ENCODE measurements around the gene RRN3. TPM values are rescaled to one million over a fixed set of nuclear protein-coding genes. Genes with fewer than 3 reads are reported as not detected.
"Not testable (repeated sequence)": the region's sequence is repeated elsewhere in the genome, so short reads cannot be mapped to it uniquely, and the experiment has no call there.

Gene RRN3

DNA sequence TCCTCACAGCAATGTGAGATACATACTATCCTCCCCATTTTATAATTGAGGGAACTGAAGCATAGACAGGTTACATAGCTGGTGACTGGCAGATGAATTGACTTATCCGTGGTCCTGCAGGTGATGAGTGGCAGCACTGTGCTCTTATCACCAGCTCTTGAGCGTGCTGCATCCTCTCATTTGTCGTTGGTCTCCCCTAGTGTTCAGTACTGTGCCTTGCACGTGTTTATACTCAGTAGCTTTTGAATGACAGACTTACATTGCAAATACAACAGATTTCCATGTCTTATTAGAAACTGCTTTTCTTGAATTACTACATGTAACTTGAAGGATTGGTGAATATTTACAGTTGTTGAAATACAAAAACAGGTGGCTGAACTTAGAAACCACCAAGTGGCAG lies 71.9 kb downstream of the RRN3 start:
- DNase-seq (ENCODE audit: low read depth in 1 of 2, low spot score in 1 of 2) = peak in 1 of 2 experiments; percentile 52
- H3K27me3 ChIP-seq (ENCODE audit: insufficient read depth, poor library complexity, severe bottlenecking); H3K4me3 ChIP-seq (replicated peaks; ENCODE audit: insufficient read depth, low read length); H3K27ac ChIP-seq (replicated peaks): not testable (repeated sequence)
- TF ChIP-seq, protein P1, sequence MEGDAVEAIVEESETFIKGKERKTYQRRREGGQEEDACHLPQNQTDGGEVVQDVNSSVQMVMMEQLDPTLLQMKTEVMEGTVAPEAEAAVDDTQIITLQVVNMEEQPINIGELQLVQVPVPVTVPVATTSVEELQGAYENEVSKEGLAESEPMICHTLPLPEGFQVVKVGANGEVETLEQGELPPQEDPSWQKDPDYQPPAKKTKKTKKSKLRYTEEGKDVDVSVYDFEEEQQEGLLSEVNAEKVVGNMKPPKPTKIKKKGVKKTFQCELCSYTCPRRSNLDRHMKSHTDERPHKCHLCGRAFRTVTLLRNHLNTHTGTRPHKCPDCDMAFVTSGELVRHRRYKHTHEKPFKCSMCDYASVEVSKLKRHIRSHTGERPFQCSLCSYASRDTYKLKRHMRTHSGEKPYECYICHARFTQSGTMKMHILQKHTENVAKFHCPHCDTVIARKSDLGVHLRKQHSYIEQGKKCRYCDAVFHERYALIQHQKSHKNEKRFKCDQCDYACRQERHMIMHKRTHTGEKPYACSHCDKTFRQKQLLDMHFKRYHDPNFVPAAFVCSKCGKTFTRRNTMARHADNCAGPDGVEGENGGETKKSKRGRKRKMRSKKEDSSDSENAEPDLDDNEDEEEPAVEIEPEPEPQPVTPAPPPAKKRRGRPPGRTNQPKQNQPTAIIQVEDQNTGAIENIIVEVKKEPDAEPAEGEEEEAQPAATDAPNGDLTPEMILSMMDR (IDR thresholded peaks at IDR 0.05; ENCODE audit: insufficient read depth, low read length) = peak; percentile 50

DNA sequence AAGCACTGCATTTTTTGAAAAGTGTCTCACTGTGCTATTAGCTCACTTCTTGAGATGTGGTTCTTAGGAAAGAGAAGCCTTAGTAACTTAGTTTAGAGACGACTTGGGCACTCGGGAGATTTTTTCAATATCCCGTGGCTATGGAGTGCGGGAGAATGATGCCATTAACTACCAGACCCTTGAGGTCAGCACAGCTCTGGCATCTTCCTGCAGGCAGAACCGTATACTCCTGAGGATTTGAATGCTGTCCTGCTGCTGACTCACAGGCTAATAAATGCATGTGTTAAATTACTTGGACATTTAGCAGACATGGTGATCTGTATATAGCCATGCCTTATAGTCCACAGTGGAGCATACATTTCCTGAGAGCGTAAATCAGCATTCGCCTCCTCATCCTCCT lies 72.6 kb downstream of the RRN3 start:
- H3K4me3 ChIP-seq (replicated peaks; ENCODE audit: insufficient read depth, low read length); DNase-seq (ENCODE audit: low read depth in 1 of 2, low spot score in 1 of 2); H3K27ac ChIP-seq (replicated peaks); H3K27me3 ChIP-seq (ENCODE audit: insufficient read depth, poor library complexity, severe bottlenecking): not testable (repeated sequence)

DNA sequence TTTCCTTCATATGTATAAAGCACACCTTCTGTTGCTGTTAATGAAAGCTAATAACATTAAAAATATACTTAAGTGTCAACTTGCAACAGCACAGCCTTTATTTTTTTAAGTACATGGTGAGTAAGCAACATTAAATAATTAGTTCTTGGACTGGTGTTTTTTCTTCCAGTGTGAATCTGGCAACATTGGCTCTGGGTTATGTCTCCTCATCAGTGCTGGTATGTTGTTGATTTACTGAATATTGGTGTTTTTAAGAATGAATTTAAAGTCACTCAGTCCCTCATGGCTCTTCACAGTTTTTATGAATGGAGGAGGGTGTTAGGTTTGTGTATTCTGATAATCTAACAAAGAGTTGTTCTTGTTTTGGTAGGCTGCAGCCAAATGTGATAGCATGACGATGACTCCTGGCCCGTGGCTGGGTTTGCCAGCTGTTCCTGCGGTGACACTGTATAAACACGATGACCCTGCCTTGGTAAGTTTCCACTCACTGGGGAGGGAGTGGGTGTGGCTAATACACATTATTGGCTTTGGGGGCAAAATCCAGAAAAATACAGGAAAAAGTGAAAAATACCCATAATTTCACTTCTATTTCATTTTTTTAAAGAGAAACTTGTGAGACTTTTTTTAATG lies 77.0 kb downstream of the RRN3 start:
- DNase-seq (ENCODE audit: low read depth in 1 of 2, low spot score in 1 of 2); H3K27ac ChIP-seq (replicated peaks); H3K4me3 ChIP-seq (replicated peaks; ENCODE audit: insufficient read depth, low read length); H3K27me3 ChIP-seq (ENCODE audit: insufficient read depth, poor library complexity, severe bottlenecking): not testable (repeated sequence)

DNA sequence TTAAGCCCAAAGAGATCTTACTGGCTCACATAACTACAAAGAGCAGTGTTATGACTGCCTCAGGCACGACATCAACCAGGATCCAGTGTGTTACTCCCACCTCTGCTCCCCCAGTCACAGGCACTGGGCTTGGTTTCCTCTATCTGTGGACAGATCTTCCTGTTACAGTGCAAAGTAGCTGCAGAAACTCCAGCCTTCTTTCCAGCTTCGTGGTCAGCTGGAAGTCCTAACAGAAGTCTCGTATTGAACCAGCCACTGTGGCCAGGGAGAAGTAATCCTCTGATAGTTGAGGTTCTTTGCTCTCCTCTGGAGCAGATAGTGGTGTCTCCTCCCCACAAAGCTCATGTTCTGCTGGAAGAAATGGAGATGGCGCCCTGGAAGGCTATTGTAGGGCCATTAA lies 77.7 kb downstream of the RRN3 start:
- not testable (repeated sequence) for DNase-seq (ENCODE audit: low read depth in 1 of 2, low spot score in 1 of 2); H3K4me3 ChIP-seq (replicated peaks; ENCODE audit: insufficient read depth, low read length); H3K27ac ChIP-seq (replicated peaks); H3K27me3 ChIP-seq (ENCODE audit: insufficient read depth, poor library complexity, severe bottlenecking)

DNA sequence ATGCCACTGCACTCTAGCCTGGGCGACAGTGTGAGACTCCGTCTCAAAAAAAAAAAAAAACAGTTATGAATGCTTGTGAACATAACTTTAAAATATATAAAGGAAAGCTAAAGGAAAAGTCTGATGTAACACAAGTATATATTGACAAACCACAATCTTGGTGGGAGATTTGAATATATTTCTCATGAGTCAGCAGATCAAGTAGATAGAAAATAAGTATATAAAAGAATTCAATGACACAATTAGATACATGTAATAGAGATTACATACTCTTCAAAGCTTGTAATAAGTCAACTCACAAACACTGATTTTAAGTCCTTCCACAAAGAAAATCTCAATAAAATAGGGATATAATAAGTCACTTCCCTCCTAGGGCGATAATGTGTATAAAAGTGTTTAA lies 78.4 kb downstream of the RRN3 start:
- H3K27ac ChIP-seq (replicated peaks); DNase-seq (ENCODE audit: low read depth in 1 of 2, low spot score in 1 of 2); H3K4me3 ChIP-seq (replicated peaks; ENCODE audit: insufficient read depth, low read length); H3K27me3 ChIP-seq (ENCODE audit: insufficient read depth, poor library complexity, severe bottlenecking): not testable (repeated sequence)

DNA sequence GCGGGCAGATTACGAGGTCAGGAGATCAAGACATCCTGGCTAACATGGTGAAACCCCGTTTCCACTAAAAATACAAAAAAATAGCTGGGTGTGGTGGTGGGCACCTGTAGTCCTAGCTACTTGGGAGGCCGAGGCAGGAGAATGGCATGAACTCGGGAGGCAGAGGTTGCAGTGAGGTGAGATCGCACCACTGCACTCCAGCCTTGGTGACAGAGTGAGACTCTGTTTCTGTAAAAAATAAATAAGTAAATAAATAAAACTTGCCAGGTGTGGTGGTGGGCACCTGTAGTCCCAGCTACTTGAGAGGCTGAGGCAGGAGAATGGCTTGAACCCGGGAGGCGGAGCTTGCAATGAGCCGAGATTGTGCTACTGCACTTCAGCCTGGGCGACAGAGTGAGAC lies 81.1 kb downstream of the RRN3 start:
- DNase-seq (ENCODE audit: low read depth in 1 of 2, low spot score in 1 of 2); H3K27ac ChIP-seq (replicated peaks); H3K27me3 ChIP-seq (ENCODE audit: insufficient read depth, poor library complexity, severe bottlenecking); H3K4me3 ChIP-seq (replicated peaks; ENCODE audit: insufficient read depth, low read length): not testable (repeated sequence)

Small RNA genes within 50 kb of the gene (microRNA-seq; reads per million reads assigned to microRNA genes)
- not detected for gene MIR1972-1
- not detected for gene MIR6511B2
